OCI-LY7 (cell line): ENCODE data around the gene HOXA1. TPM values are rescaled to one million over a fixed set of nuclear protein-coding genes. Genes with fewer than 3 reads are reported as not detected.

Source experiments
- Bru-seq: library from RNA; stranded (reverse); fragments of 400-500 nt; gene quantifications from one replicate; lab custom pipeline; 2021; lab: Mats Ljungman, UMichigan
- BruChase-seq, 2 experiments: library from RNA; stranded (reverse); fragments of 400-500 nt; gene quantifications; one replicate each; lab custom pipeline; 2021; lab: Mats Ljungman, UMichigan
- BruUV-seq: library from RNA; stranded (reverse); fragments of 400-500 nt; replicated peaks from 2 replicates; lab custom pipeline; 2021; lab: Mats Ljungman, UMichigan
- CTCF ChIA-PET: fragments of 300-600 bp; sonication (Branson Sonifier 250); formaldehyde crosslinking; loops from one replicate; lab custom pipeline; 2022; ENCODE audit warnings: antibody characterized with exemption; ENCODE audit not compliant: unreplicated experiment; lab: Charles Lee
- POLR2A ChIA-PET: fragments of 300-600 bp; sonication (Branson Sonifier 250); formaldehyde crosslinking; loops from one replicate; lab custom pipeline; 2022; ENCODE audit warnings: antibody characterized with exemption; lab: Charles Lee
- DNase-seq: peaks from one replicate; pipeline ENCODE4 v3.0.0-alpha.2; 2015; ENCODE audit warnings: low spot score
- H2AFZ ChIP-seq: fragments of 200-600 bp; sonication (generic), shearing (Covaris generic); 2 replicates; pipeline ENCODE4 v1.6.1; 2014; ENCODE audit warnings: mild to moderate bottlenecking, antibody characterized with exemption, low read length, moderate library complexity
- H3K27ac ChIP-seq: fragments of 200-600 bp; sonication (generic); 2 replicates; pipeline ENCODE4 v1.5.1; 2014; ENCODE audit warnings: mixed run types, low read depth, mild to moderate bottlenecking, moderate library complexity, low read length, inconsistent platforms; ENCODE audit not compliant: poor library complexity, severe bottlenecking
- H3K36me3 ChIP-seq: fragments of 200-600 bp; sonication (generic); 2 replicates; pipeline ENCODE4 v1.6.1; 2014; ENCODE audit warnings: mild to moderate bottlenecking, antibody characterized with exemption, low read length, moderate library complexity, mixed read lengths; ENCODE audit not compliant: insufficient read depth
- H3K4me1 ChIP-seq: fragments of 200-600 bp; sonication (generic); 2 replicates; pipeline ENCODE4 v1.5.1; 2014; ENCODE audit warnings: mild to moderate bottlenecking, low read length; ENCODE audit not compliant: insufficient read depth, poor library complexity, severe bottlenecking
- H3K4me2 ChIP-seq: fragments of 200-600 bp; sonication (generic); 2 replicates; pipeline ENCODE4 v1.6.1; 2014; ENCODE audit warnings: mild to moderate bottlenecking, low read length
- H3K4me3 ChIP-seq: fragments of 200-600 bp; sonication (generic); 2 replicates; pipeline ENCODE4 v1.5.1; 2014; ENCODE audit warnings: mild to moderate bottlenecking, low read depth, low read length; ENCODE audit not compliant: poor library complexity, severe bottlenecking
- H3K79me2 ChIP-seq: fragments of 200-600 bp; sonication (generic); 2 replicates; pipeline ENCODE4 v1.6.1; 2016; ENCODE audit warnings: low read depth, mild to moderate bottlenecking, low read length, moderate library complexity, mixed read lengths; ENCODE audit not compliant: insufficient read depth
- H3K9me2 ChIP-seq: fragments of 200-600 bp; sonication (generic); 2 replicates; pipeline ENCODE4 v1.6.1; 2016; ENCODE audit warnings: mild to moderate bottlenecking, low read length, mixed read lengths; ENCODE audit not compliant: insufficient read depth
- H3K9me3 ChIP-seq: fragments of 200-600 bp; sonication (generic); 2 replicates; pipeline ENCODE4 v1.6.1; 2014; ENCODE audit warnings: mild to moderate bottlenecking, mixed run types, low read length, mixed read lengths
- H4K20me1 ChIP-seq: fragments of 200-600 bp; sonication (generic); 2 replicates; pipeline ENCODE4 v1.6.1; 2014; ENCODE audit warnings: mild to moderate bottlenecking, antibody characterized with exemption, low read length, moderate library complexity, mixed read lengths; ENCODE audit not compliant: insufficient read depth
- CTCF ChIP-seq: fragments of 200-600 bp; sonication (generic); conservative IDR thresholded peaks from 2 replicates; pipeline ENCODE4 v1.5.1; 2014; ENCODE audit warnings: mild to moderate bottlenecking, antibody characterized with exemption, low read length, moderate library complexity, mixed read lengths
- EZH2phosphoT487 ChIP-seq: fragments of 200-600 bp; sonication (generic); IDR thresholded peaks from 2 replicates; pipeline ENCODE4 v1.6.1; 2018; ENCODE audit warnings: low read depth, borderline replicate concordance, mild to moderate bottlenecking, mixed run types, antibody characterized with exemption, low read length, moderate library complexity, mixed read lengths
- intact Hi-C: fragments of 100-400 bp; cut with micrococcal nuclease; formaldehyde crosslinking; loops from one replicate; pipeline ENCODE4 v1.10.0; 2022; ENCODE audit not compliant: unreplicated experiment
- long read RNA-seq: library from polyadenylated mRNA; stranded (forward); transcript quantifications from one replicate; pipeline ENCODE4 v2.0.0, GENCODE V29; 2022
- total RNA-seq, 2 experiments: library from RNA; depleted of rRNA in 1 of 2; stranded (reverse); fragments of >200 nt in 1 of 2; shearing (Covaris generic) in 1 of 2; gene quantifications; 2 replicates each; pipeline ENCODE4 v1.2.3, GENCODE V29; 2014 to 2022

The HOXA1 gene
- total RNA-seq (2014; rRNA removed; shearing (Covaris generic)), result 1.6 and 3.0 TPM in 2 replicates
- total RNA-seq (2022), result 7.2 and 8.2 TPM in 2 replicates
- Bru-seq, nascent RNA, result percentile 63 among the genes with signal in this experiment
- BruChase-seq, experiment 1, labeled RNA remaining after a 6-hour chase, result percentile 48 among the genes with signal in this experiment
- BruChase-seq, experiment 2, labeled RNA remaining after a 2-hour chase, result percentile 78 among the genes with signal in this experiment
- long read RNA-seq, transcript HOXA1-201 (2 exons, 2,517 nt), result major isoform, 5 of 6 reads
- long read RNA-seq, partial matches to known transcripts, result 0 of 6 reads
- long read RNA-seq, other reads (novel, unspliced or antisense), result 0 of 6 reads

DNA sequence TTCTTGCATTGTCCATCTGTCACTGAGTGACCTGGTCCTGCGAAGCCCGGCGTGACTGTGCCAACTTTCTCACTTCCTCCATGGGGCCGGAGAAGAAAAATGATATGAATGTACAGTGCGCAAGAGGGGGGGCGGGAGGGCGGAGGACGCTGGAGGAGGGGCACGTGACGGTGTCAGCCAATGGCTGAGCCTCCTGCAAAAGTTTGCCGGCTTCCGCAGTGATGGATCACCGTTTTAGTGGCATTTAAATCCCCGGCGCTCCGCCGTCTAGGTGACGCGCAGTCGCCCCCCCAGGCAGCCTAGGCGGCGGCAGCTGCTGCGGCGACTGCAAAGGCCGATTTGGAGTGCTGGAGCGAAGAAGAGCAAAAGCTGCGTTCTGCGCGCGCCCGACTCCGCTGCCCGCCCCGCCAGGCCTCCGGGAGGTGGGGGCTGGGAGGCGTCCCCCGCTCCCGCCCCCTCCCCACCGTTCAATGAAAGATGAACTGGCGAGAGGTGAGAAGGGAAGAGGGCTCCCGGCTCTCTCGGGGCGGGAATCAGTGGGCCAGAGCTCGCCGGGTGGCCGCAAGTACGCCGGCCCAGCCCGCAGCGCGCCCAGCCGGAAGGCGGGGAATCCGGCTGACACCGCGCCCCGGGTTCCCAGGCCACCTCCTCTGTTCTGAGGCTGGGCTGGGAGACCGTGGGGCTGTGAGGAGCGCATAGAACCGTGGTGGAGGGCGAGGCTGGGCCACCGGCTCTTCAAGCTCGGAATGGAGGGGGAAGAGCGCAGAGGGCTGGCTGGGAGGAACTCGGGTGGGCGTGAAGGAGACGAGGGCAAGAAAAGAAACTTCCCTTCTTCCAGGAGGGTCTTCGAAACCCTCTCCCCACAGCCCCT is at the start of gene HOXA1:
Gene HOXA1, minus strand, starts transcription at position 104 of the 871 bp plus-strand sequence. Its CDS starts 88 bp downstream, at position 16.
- intact Hi-C loops, result loop anchor here (2.0 kb wide), 2 partner anchors 55 to 231 kb away; partner anchors contain the start of gene SKAP2

DNA sequence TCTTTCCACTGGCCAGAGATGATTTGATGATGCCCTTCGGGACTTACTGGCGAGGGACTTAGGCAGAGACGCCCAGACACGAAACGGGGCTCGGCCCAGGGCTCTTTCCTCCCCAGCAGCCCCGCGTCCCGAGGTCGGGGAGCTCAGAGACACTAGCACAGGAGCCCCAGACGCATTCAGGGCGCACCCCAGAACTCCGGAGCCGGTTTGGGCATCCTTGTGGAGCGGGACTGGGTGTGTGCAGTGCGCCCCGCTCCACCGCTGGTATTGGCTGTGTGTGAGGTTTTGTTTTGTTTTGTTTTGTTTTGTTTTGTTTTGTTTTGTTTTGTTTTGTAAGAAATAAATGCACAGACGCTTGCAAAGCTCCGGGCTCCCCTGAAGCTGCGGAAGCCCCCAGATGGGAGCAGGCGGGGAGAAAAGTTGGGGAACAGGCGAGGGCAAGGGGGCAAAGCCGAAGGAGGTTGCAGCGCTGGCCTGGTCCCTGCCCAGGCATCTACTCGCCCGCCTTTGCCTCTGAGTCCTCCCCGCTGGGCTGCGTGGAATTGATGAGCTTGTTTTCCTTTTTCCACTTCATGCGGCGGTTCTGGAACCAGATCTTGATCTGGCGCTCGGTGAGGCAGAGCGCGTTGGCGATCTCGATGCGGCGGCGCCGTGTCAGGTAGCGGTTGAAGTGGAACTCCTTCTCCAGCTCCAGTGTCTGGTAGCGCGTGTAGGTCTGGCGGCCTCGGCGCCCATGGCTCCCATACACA is 49.5 kb upstream of the HOXA1 start:
- Histone ChIP-seq H2AFZ (no peak overlapping the region), H4K20me1 (no peaks in the 10 kb centered on the region), H3K4me3 (no peak overlapping the region), H3K36me3 (peaks cover 15% of the 10 kb centered on the region), H3K79me2 (peaks cover 8% of the 10 kb centered on the region; the same call in 1 of the 2 replicates), H3K27ac (no peak overlapping the region), H3K9me3 (no peaks in the 10 kb centered on the region), H3K4me1 (peaks cover 21% of the 10 kb centered on the region), H3K9me2 (no peaks in the 10 kb centered on the region), H3K4me2 (no peak overlapping the region)
- intact Hi-C loops, result no loop called here
- DNase-seq, result no peak
- no TSS peak for BruUV-seq
- ChIA-PET CTCF (no interaction called here), POLR2A (interaction anchor here (0.5 to 0.7 kb wide), 3 partner anchors 324 to 458 kb away, joined by 3 read pairs; no protein-coding TSS in a partner anchor)
- TF ChIP-seq EZH2phosphoT487, result no peak
- no peak for TF ChIP-seq CTCF

More for the DNA sequence above, at the start of gene HOXA1:
- DNase-seq, result peak; percentile 94
- Histone ChIP-seq H3K4me3 (peak within 1 kb of the TSS; percentile 80), H3K9me3 (no peaks in the 10 kb centered on the region), H3K9me2 (no peaks in the 10 kb centered on the region), H3K79me2 (no peaks in the 10 kb centered on the region; the same call in 1 of the 2 replicates), H3K27ac (peak within 1 kb of the TSS; percentile 58), H3K4me2 (peak within 1 kb of the TSS; percentile 98), H2AFZ (peak within 1 kb of the TSS; percentile 78), H4K20me1 (peaks cover 5% of the 10 kb centered on the region; the same call in 1 of the 2 replicates), H3K36me3 (no peaks in the 10 kb centered on the region), H3K4me1 (peaks cover 31% of the 10 kb centered on the region)
- CTCF ChIA-PET, result interaction anchor here (0.9 to 1.3 kb wide), 2 partner anchors 9 to 32 kb away, joined by 3 read pairs; no protein-coding TSS in a partner anchor
- no peak for TF ChIP-seq EZH2phosphoT487
- TF ChIP-seq CTCF, result peak; percentile 33; the same call in 1 of the 2 replicates
- BruUV-seq, result no TSS peak
- POLR2A ChIA-PET, result interaction anchor here (0.6 to 1.3 kb wide), 8 partner anchors 12 to 1038 kb away, joined by 3 to 6 read pairs (median 4); no protein-coding TSS in a partner anchor
